Measurements from ENCODE around the gene PIAS1.
A peak's percentile ranks its signal among the peaks of the same experiment; 100 is the strongest.

Gene PIAS1

DNA sequence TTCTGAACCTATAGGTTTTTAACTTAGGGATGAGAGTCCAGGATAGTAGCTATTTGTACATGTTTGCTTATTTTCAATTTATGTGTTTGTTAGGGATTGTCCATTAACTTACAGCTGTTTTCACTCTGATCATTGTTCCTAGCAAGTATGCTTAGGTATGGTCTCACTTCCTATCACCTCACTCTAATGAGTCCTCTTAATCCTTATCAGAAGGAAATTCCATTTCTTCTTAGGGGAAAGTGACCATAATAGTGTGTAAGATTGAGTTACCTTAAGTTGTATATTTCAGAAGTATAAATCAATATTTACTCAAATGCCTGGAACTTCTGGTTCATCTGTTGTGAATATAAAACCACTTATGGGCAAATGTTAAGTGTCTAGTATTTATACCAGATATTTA lies 53.0 kb downstream of the PIAS1 start:
- no peak for FAIRE-seq
- no peak for DNase-seq (ENCODE audit: extremely low spot score, insufficient read length, low read depth)

DNA sequence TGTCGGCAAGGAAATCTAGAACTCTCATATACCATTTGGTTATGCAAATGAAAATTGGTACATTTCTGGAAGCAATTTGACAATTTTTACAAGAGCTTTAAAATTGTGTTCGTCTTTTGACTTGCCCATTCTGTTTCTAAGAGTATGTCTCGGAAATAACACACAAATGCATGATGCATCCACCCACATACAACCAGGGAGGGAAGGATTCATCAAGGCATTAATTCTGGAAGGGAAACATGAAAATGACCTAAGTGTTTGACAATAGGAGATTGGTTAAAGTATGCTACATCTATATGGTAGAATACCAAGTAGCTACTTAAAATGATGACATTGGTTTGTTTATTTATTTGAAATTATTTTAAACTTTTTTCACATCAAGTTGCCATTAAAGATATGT lies 58.6 kb downstream of the PIAS1 start:
- FAIRE-seq (no peak), DNase-seq (ENCODE audit: extremely low spot score, insufficient read length, low read depth) (no peak)

DNA sequence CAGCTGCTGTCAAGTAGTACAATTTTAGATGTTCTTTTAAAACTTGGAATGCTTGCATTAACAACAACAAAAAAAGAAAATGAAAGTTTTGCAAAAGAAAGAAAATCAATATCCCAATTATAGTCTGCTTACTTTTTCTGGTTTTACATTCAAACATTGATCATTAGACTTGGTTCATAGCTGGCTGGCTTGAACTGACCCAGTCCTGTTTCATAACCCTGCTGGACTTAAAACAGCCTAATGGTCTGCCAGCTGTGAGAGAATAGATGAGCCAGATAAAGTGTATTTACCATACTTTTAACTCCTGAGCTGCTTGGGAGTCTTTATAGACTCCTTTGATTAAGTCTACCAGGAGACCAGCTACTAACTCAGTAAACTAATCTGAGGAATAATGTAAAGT lies 59.2 kb downstream of the PIAS1 start:
- no peak for FAIRE-seq
- no peak for DNase-seq (ENCODE audit: extremely low spot score, insufficient read length, low read depth)

DNA sequence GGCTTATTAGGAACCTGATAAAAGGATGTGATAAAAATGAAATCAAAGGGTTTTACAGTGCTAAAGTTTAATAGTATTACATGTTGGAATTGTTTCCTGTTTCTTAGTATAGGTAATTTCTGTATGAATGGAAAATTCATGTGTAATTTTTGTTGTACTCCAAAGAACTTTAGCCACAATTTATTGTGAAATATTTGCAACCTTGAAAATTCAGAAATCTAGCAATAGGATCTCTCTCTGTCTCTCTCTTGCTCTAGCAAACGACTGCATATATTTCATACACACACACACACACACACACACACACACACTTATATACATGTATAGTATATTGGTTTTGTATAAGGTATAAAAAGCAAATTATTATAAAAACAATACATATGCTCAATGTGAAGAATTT lies 59.6 kb downstream of the PIAS1 start:
- FAIRE-seq (no peak), DNase-seq (ENCODE audit: extremely low spot score, insufficient read length, low read depth) (no peak)

DNA sequence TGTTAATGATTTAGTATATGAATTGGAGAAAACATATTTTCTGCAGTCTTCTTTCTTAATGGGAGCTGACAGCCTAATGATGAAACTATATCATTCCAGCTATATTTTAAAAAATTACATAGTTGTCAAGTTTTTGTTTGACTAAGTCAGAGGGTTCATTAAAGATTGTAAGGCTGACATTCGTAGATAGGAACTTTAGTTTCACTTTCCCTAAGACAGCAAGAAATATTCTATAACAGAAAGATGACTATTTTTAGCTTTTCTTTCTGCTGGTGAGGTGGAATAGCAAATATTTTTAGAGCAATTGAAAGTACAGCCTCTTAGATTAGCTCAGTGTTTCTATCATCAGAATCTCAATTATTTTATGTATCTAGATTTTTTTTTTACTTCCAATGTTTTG lies 60.2 kb downstream of the PIAS1 start:
- FAIRE-seq (peak; percentile 68), DNase-seq (ENCODE audit: extremely low spot score, insufficient read length, low read depth) (no peak)

DNA sequence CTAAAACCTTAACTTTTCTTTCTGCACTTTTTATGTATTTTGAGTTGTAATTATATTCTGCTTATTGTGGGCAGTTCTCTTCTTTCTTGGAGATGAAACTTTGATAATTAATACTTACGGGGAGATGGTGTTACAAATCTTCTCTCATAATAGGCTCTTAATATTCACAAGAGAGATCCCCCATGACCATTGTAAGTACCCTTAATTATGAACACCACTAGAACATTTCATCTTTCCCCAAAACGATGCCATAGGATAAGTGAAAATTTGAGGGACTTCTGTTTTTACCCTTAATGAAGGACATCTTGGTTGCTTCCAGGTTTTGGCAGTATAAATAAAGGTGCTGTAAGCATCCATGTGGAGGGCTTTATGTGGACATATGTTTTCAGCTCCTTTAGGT lies 60.7 kb downstream of the PIAS1 start:
- FAIRE-seq, result no peak
- DNase-seq (ENCODE audit: extremely low spot score, insufficient read length, low read depth), result no peak

DNA sequence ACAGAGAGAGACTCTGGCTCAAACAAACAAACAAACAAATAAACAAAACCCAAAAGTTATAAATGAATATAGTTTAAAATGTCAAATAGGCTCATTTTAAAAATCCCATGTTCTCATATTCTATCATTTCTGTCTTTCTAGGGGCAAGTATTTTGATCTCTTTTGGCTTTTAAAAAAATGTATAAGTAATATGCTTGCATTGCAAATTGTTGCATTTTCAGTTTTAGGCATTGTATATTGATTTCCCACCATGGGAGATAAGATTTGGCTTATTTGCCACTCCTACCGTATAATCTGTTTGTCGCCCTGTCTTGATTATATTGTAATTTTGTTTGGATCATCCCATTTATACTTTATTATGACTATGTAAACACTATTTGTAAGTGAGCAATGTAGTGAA lies 70.6 kb downstream of the PIAS1 start:
- DNase-seq (ENCODE audit: extremely low spot score, insufficient read length, low read depth), result no peak
- no peak for FAIRE-seq

DNA sequence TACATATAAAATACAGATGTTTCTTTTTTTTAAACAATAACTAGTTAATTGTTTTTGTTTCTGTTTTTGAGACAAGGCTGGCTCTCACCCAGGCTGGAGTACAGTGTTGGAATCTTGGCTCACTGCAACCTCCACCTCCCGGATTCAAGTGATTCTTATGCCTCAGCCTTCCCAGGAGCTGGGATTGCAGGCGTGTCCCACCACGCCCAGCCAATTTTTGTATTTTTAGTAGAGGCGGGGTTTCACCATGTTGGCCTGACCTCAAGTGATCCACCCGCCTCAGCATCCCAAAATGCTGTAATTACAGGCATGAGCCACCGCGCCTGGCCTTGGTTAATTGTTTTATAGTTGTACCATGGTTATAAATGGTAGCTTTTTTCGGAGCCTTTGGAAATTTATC lies 72.3 kb downstream of the PIAS1 start:
- no peak for FAIRE-seq
- DNase-seq (ENCODE audit: extremely low spot score, insufficient read length, low read depth), result no peak

DNA sequence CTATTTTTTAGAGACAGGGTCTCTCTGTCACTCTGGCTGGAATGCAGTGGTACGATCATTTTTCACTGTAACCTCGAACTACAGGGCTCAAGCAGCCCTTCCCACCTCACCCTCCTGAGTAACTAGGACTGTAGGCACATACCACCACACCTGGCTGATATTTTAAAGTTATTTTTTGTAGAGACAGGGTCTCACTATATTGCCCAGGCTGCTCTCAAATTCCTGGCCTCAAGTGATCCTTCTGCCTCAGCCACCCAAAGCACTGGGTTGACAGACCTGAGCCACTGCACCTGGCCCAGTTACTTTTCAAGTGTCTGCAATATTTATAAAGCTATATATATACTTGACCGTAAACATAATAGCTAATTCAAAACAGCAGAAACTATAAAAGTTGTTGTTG lies 75.0 kb downstream of the PIAS1 start:
- DNase-seq (ENCODE audit: extremely low spot score, insufficient read length, low read depth) (no peak), FAIRE-seq (no peak)

DNA sequence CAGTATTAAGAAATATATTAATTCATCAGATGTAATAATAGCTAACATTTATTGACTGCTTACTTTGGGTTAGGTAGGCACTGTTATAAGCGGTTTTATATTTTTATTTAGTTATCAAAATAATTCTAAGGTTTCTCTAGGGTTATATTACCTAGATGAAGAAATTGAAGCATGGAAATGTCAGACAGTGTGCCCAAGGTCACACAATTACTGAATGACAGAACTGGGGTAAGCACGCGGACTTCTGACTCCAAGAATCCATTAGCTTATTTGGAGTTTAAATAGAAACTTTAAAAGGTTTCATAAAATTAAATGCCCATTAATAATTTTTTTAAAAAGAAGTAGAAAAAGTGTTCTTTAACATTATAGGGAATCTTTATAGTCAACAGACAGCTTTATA lies 76.7 kb downstream of the PIAS1 start:
- FAIRE-seq (no peak), DNase-seq (ENCODE audit: extremely low spot score, insufficient read length, low read depth) (no peak)

DNA sequence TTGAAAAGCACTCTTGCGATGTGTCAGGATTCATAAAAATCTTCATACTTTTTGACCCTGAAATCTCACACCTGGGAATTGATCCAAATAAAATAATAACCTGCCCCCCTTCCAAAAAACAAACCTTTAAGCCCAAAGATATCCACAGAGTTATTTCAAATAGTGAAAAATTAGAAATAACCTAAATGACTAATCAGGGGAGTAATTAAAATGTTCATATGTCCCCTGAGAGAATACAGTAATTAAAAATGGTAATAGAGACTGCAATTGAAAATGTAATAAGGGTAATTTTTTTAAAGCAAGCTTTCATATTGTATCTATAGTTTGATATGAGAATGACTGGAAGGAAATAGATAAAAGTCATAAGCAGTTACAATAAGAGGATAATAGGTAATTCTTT lies 83.0 kb downstream of the PIAS1 start:
- no peak for FAIRE-seq
- DNase-seq (ENCODE audit: extremely low spot score, insufficient read length, low read depth), result no peak

DNA sequence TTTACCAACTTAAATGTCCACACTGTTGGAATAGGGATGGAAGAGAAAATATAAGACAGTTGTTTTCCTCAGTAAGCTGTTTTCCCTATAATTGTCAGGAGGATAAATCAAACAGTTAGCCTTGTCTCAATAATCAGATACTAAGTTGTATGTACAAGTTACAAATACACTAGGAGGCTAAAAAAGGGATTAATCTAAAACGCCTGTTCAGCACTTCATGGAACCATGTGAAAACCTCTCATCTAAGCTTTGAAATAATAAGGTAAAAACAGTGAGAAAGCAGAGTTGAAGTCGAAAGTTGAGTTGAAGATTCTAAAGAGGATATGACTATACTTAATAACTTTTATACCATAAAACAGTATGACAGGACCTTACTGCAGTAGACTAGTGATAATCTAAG lies 89.0 kb downstream of the PIAS1 start:
- FAIRE-seq (no peak), DNase-seq (ENCODE audit: extremely low spot score, insufficient read length, low read depth) (no peak)

DNA sequence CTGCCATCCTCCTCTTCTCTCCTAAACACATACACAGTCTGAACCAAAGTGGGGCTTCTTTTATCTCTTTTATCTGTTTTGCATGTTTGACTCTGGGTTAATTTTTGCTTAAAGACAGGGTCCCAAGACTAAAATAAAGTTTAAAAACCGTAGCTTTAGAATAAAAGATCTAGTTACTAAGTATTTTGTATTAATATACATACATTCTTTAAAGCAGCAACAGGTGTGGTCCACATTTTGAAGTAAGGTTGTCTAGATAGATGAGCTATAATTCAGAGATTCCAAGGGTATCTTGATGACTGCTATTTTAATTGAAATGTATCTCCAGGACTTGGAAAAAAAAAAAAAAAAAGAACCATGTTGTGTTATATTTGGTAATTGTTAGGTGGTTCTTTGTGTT lies 89.7 kb downstream of the PIAS1 start:
- no peak for FAIRE-seq
- no peak for DNase-seq (ENCODE audit: extremely low spot score, insufficient read length, low read depth)

DNA sequence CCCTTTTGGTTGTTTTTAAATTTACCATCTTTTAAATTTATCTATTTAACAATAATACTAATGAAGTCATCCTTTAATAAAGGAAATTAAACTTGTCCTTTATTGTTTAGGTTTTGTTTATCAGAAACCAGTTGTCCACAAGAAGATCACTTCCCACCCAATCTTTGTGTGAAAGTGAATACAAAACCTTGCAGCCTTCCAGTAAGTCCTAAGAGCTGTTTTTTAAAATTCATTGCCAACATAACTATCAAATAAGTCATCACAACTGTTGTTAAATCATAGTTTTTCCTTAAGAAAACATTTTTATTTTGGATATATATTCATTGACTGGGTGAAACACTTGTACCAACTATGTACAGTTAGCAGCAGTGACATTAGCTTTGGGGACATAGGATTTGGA lies 91.6 kb downstream of the PIAS1 start:
- no peak for FAIRE-seq
- no peak for DNase-seq (ENCODE audit: extremely low spot score, insufficient read length, low read depth)

DNA sequence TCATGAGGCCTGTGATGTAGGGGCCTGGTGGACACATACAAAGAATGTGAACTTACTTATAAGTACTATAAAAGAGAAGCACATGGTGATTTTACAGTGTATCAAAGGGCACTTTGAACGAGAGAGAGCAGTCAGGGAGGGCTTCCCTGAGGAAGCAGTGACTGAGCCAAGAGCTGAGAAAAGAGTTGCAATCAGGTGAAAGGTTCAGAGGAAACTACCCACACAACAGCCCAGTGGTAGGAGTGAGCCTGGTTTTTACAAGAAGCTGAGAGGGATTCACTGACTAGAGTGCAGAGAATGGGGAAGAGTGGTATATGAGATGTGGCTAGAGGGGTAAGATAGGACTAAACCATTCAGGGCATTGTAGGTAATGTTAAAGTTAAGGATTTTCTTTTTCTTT lies 93.9 kb downstream of the PIAS1 start:
- no peak for FAIRE-seq
- DNase-seq (ENCODE audit: extremely low spot score, insufficient read length, low read depth), result no peak

DNA sequence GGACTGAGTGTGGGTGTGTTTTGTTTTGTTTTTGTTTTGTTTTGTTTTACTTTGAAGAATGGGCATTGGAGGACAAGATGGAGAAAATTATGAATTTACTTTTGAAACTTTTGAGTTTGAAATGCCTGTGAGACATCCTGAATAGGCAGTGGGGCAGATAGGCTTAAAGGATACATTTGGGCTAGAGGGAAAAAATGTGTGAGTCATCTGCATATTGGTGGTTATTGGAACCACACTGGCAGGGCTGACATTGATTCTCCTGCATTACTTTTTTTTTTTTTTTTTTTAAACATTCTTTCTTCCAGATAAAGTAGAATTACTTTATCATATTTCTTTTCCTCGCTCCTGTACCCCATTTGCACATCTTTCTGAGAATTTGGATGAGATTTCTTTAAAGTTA lies 94.9 kb downstream of the PIAS1 start:
- FAIRE-seq, result no peak
- no peak for DNase-seq (ENCODE audit: extremely low spot score, insufficient read length, low read depth)

DNA sequence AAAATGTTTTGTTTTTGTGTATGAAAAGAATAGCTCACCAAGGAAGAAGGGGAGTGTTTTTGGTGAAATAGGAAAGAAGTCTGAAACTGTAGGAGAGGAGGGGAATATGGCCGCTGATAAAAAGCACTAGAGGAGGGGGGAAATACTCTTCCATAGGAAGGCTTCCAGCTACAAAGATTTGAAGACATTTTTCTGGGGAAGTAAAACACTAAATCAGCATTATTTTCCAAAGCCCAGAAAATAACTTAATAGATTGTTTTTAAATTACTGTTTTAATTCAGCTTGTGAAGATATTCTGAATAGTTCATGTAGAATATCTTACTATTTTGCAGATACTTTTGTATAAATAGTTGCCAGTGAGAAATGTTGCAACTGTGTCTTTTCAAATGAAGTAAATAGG lies 96.1 kb downstream of the PIAS1 start:
- FAIRE-seq (no peak), DNase-seq (ENCODE audit: extremely low spot score, insufficient read length, low read depth) (no peak)

DNA sequence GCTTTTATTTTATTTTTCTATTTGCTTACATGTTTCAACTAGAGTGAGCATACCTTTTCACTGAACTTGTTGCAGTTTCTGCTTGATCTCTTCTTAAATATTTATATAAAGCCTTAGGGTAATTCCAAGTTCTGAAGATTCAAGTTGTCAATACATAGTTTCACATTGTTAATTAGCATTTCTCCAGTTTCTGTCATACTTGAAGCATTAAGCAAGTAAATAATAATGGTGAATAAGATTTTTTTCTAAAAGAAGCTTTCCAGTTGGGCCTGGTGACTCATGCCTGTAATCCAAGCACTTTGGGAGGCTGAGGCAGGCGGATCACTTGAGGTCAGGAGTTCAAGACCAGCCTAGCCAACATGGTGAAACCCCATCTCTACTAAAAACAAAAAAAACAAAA lies 97.2 kb downstream of the PIAS1 start:
- no peak for FAIRE-seq
- no peak for DNase-seq (ENCODE audit: extremely low spot score, insufficient read length, low read depth)

DNA sequence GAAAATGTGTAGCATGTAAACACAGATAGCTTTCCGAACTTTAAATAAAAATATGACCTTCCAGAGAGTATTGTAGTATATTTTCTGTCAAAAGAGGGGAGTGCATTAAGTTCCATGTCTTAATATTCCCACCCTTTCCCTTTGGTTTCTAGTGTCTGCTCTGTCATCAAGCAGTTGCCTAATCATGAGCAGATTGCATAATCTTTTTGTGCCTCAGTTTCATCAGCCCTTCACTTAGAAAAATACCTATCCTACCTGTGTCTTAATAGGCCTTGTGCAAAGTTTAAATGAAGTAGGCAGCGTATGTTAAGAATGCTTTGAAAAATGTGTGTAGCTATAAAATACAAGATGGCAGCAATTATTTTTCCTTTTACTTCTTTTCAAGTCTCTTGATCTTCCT lies 98.2 kb downstream of the PIAS1 start:
- FAIRE-seq (no peak), DNase-seq (ENCODE audit: extremely low spot score, insufficient read length, low read depth) (no peak)

DNA sequence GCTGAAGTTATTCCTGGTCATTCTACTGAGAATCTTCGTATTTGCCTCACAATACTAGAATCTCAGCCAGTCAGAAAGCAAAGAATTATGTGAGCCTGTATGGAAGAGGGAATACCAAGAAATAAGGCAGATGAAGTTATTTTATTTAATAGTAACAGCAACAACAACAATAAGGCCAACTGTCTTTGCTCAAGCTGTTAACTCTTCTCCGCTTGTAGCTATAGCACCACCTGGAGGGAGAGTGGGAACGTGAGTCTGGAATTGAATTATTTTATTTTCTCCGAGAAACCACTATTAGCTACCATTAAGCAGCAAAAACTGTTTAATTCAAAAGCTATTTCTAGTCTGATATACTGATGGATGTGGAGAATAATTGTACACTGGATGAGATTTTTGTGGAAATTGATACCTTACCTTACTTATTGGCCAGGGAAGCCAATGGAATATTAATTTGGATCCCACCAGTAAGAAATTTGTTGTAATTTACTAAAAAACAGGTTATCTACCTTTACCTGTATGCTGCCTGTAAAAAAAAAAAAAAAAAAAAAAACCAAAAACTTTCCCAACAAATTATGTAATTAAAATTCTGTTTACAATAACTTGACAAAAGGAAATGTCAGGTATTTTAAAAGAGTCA lies 100.9 kb downstream of the PIAS1 start:
- no peak for DNase-seq (ENCODE audit: extremely low spot score, insufficient read length, low read depth)
- FAIRE-seq, result no peak

DNA sequence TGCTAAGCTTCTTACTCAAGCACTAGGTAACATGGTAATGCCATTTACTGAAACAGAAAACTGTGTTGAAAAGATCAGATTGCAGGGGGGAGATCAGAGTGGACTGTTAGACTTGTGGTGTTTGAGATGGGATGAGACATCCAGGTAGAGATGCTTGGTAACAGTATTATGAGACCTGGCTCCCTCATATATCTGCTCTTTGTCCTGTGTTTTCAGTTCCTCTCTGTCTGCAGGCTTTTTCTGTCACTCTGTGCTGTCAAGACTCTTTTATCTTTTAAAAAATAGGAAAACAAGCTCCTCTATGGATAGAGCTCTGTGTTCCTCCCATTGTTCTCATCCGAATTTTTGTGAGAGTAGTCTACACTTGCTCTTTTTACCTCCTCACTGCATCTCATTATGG lies 103.0 kb downstream of the PIAS1 start:
- FAIRE-seq (no peak), DNase-seq (ENCODE audit: extremely low spot score, insufficient read length, low read depth) (no peak)

DNA sequence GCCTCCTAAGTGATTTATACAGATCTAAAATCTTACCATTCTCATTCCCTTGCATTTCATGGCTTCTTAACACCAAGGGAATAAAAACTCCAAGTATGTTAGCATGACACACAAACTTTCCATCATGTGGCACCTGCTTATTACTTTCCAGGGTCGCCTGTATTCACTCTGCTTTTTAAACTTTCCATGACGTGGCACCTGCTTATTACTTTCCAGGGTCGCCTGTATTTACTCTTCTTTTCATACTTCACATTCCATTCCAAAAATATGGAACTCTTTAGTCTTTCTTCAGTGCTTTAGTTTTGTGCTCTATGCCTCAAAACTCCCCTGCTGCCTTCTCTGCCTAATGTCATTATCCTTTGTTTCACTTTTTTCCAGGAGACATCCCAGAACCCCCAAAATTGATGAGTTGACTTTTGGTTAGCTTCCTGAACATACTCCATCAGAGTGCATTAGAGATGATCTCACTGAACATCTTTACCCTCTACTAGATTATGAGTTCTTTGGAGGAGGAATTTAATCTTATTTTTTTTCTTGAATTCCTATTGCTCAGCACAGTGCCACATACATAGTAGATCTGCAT lies 104.0 kb downstream of the PIAS1 start:
- FAIRE-seq (no peak), DNase-seq (ENCODE audit: extremely low spot score, insufficient read length, low read depth) (no peak)

DNA sequence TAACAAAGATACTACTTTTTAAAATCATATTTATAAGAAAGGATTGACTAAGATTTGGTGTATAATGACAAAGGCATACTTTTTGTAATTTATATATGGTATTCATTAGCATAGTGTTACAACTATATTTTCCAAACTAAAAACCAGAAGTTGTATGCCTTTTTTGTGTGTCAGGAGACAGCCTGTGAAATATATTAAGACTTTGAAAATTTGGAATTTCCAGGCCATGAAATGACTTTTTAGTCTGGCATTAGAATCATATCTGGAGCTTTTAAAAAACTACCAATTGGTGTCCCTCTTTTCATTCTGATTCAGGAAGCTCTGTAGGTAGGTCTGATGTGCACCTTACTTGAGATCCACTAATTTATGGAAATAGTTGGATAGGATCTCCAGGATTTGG lies 109.1 kb downstream of the PIAS1 start:
- FAIRE-seq (no peak), DNase-seq (ENCODE audit: extremely low spot score, insufficient read length, low read depth) (no peak)

All from GM18507 (cell line).